ENCODE data around the gene KDELR3. TPM values are rescaled to one million over a fixed set of nuclear protein-coding genes. Genes with fewer than 3 reads are reported as not detected.

KDELR3 gene
- total and polyA plus RNA-seq, 2 of the 8 experiments (the other 6 are each of a cell fraction or from before 2014, with no cell fraction given): 7.9 to 13.0 TPM

- TF ChIP-seq CHD7 (IDR thresholded peaks at IDR 0.05; ENCODE audit: insufficient replicate concordance, low read length) (no peak), POLR2AphosphoS5 (IDR thresholded peaks at IDR 0.05; ENCODE audit: low read depth, low read length) (no peak), BACH1 (IDR thresholded peaks at IDR 0.05; ENCODE audit: low read length) (no peak), TCF12 (IDR thresholded peaks at IDR 0.05; ENCODE audit: low read depth, low read length) (no peak), KDM5A (IDR thresholded peaks at IDR 0.05; ENCODE audit: low read length) (no peak), SP1 (IDR thresholded peaks at IDR 0.05; ENCODE audit: low read depth, low read length) (no peak), HDAC2 (IDR thresholded peaks at IDR 0.05; ENCODE audit: borderline replicate concordance in 1 of 2, low read depth in 2 of 2, low read length in 2 of 2) (no peak), SRF (IDR thresholded peaks at IDR 0.05; ENCODE audit: low read depth, low read length) (no peak)
Measured at GRCh38 chr22:38432264-38432663, 35.6 kb upstream of the KDELR3 start (continued).
